GM12878 (cell line): ENCODE results near the gene SGMS1. TPM values are rescaled to one million over a fixed set of nuclear protein-coding genes. Genes with fewer than 3 reads are reported as not detected.
A peak's percentile ranks its signal among the peaks of the same experiment; 100 is the strongest.

Source experiments
- BACH1 ChIP-seq: fragments of 450-650 bp; IDR thresholded peaks from 2 replicates; pipeline ENCODE4 v1.6.1; 2017; ENCODE audit warnings: mild to moderate bottlenecking, borderline replicate concordance
- BHLHE40 ChIP-seq, 2 experiments: fragments of 450-650 bp in 1 of 2; IDR thresholded peaks; 2 replicates each; pipeline ENCODE4 v1.6.1; 2011 to 2017; ENCODE audit warnings: low read depth in 2 of 2, borderline replicate concordance in 1 of 2, improper control_type of control experiment in 1 of 2, low read length in 1 of 2, mild to moderate bottlenecking in 1 of 2
- BMI1 ChIP-seq: fragments of 450-650 bp; IDR thresholded peaks from 2 replicates; pipeline ENCODE4 v1.6.1; 2016; ENCODE audit warnings: mild to moderate bottlenecking, moderate library complexity, borderline replicate concordance
- CEBPB ChIP-seq, 2 experiments: fragments of 150-350 bp in 1 of 2; IDR thresholded peaks; 2 replicates each; pipeline ENCODE4 v1.6.1; 2012 to 2014; ENCODE audit warnings: low read depth in 2 of 2, low read length in 2 of 2, borderline replicate concordance in 1 of 2, inconsistent platforms in 1 of 2
- CHD2 ChIP-seq: IDR thresholded peaks from 2 replicates; pipeline ENCODE4 v1.6.1; 2011; ENCODE audit warnings: low read depth, low read length, improper control_type of control experiment, borderline replicate concordance
- DPF2 ChIP-seq: fragments of 450-650 bp; IDR thresholded peaks from 2 replicates; pipeline ENCODE4 v1.6.1; 2017; ENCODE audit warnings: mild to moderate bottlenecking
- FOS ChIP-seq: IDR thresholded peaks from 3 replicates; pipeline ENCODE4 v1.6.1; 2011; ENCODE audit warnings: borderline replicate concordance; ENCODE audit not compliant: insufficient read length; ENCODE audit errors: extremely low read depth
- IKZF1 ChIP-seq: fragments of 450-650 bp; conservative IDR thresholded peaks from 2 replicates; pipeline ENCODE4 v1.6.1; 2017; ENCODE audit warnings: antibody characterized with exemption, mild to moderate bottlenecking
- KAT2A ChIP-seq: conservative IDR thresholded peaks from 2 replicates; pipeline ENCODE4 v1.6.1; 2011; ENCODE audit warnings: low read depth, low read length; ENCODE audit not compliant: control insufficient read depth
- MEF2B ChIP-seq: fragments of 450-650 bp; IDR thresholded peaks from 2 replicates; pipeline ENCODE4 v1.6.1; 2018; ENCODE audit warnings: mild to moderate bottlenecking, moderate library complexity; ENCODE audit not compliant: partially characterized antibody, poor library complexity, severe bottlenecking
- MTA2 ChIP-seq: fragments of 450-650 bp; IDR thresholded peaks from 2 replicates; pipeline ENCODE4 v1.6.1; 2016; ENCODE audit warnings: low read depth, mild to moderate bottlenecking, moderate library complexity
- POLR2A ChIP-seq: IDR thresholded peaks from 2 replicates; pipeline ENCODE4 v1.6.1; 2011; ENCODE audit warnings: low read depth, mild to moderate bottlenecking, low read length
- SP1 ChIP-seq: IDR thresholded peaks from one replicate; pipeline ENCODE4 v1.6.1; 2011; ENCODE audit warnings: low read depth, low read length
- TARDBP ChIP-seq: IDR thresholded peaks from 2 replicates; pipeline ENCODE4 v1.6.1; 2016; ENCODE audit warnings: borderline replicate concordance
- polyA plus RNA-seq, 11 experiments: library from polyadenylated mRNA; depleted of rRNA in 4 of 11; unstranded in 6 of 11; stranded (reverse) in 5 of 11; fragments of >200 nt; fragmentation: Nextera tagmentation in 4 of 11; fragmentation: Illumina TruSeq in 1 of 11; extraction: Ambion mirVana in 4 of 11; extraction: Trizol in 1 of 11; gene quantifications; 1 replicate in 1 of 11; 2 replicates in 10 of 11; pipeline versions ENCODE4 v1.2.1 to v1.2.3, GENCODE V29; 2011 to 2016; ENCODE audit warnings: inconsistent platforms in 2 of 11, missing spikeins in 2 of 11, low read depth in 1 of 11
- total RNA-seq, 4 experiments: library from RNA; depleted of rRNA in 3 of 4; stranded (reverse); fragments of >200 nt in 3 of 4; fragmentation: Illumina TruSeq in 1 of 4; extraction: Trizol in 1 of 4; gene quantifications; 2 replicates each; pipeline versions ENCODE4 v1.2.1 to v1.2.3, GENCODE V29; 2013 to 2021
- TF ChIP-seq, protein P1 (sequence below): IDR thresholded peaks from 2 replicates; pipeline ENCODE4 v1.6.1; 2012; ENCODE audit warnings: low read depth, low read length, improper control_type of control experiment
- TF ChIP-seq, protein P2 (sequence below): IDR thresholded peaks from 2 replicates; pipeline ENCODE4 v1.6.1; 2012; ENCODE audit warnings: improper control_type of control experiment, low read depth, low read length; ENCODE audit not compliant: insufficient replicate concordance
- TF ChIP-seq, protein P3 (sequence below): fragments of 450-650 bp; IDR thresholded peaks from 2 replicates; pipeline ENCODE4 v1.6.1; 2017; ENCODE audit warnings: mild to moderate bottlenecking, low read depth, inconsistent platforms; ENCODE audit not compliant: poor library complexity, severe bottlenecking
- TF ChIP-seq, protein P4 (sequence below): fragments of 450-650 bp; IDR thresholded peaks from 2 replicates; pipeline ENCODE4 v1.6.1; 2018; ENCODE audit warnings: borderline replicate concordance, mild to moderate bottlenecking; ENCODE audit not compliant: partially characterized antibody

Gene SGMS1
- total and polyA plus RNA-seq, 10 of the 15 experiments (the other 5 are each of a cell fraction or from before 2014, with no cell fraction given) = 1.4 to 14.5 (median 4.9) TPM

DNA sequence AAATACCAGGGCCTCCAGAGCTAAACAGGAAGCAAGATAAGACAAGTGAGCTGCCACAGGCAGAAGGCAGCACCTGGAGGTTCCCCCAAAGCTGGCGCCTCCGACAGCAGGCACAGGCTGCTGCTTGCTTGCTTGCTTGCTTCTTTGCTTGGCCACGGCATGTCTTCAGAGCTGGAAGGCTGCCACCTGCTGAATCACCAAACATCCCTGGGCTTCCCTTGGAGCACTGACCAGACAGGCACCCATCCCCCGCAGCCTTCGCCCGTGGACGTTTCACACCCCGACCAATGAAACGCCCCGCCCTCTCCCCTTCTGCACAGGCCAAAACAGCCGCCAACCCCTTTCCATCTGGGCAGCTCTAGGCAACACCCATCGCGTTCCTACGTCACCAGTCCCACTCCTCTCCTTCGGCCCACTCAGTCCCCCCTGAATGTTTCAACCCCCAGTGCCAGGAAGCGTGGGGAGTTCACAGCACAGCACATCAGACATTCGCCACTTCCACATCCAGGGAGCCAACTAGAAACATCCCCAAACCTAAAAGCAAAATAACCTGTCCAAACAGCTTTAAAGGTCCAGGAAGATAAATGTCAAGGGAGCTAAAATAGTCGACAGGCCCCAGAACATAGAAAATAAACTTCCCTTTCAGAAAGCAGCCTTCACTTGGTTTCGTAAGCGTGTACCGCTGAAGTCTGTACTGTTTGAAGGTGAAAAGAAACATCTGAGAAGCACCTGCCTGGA, 1.6 kb downstream of the SGMS1 start (continued):
- TF ChIP-seq KAT2A = no peak
- TF ChIP-seq DPF2 = peak; percentile 57
- peak; percentile 64; the same call in 1 of the 2 replicates for TF ChIP-seq CHD2
- TF ChIP-seq MTA2 = peak; percentile 57; the same call in 1 of the 2 replicates
- no peak for TF ChIP-seq MEF2B
- TF ChIP-seq, protein P1, sequence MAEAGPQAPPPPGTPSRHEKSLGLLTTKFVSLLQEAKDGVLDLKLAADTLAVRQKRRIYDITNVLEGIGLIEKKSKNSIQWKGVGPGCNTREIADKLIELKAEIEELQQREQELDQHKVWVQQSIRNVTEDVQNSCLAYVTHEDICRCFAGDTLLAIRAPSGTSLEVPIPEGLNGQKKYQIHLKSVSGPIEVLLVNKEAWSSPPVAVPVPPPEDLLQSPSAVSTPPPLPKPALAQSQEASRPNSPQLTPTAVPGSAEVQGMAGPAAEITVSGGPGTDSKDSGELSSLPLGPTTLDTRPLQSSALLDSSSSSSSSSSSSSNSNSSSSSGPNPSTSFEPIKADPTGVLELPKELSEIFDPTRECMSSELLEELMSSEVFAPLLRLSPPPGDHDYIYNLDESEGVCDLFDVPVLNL = no peak
- TF ChIP-seq SP1 = no peak
- TF ChIP-seq TARDBP = no peak
- TF ChIP-seq IKZF1 = peak; percentile 82
- TF ChIP-seq FOS = no peak
- TF ChIP-seq, protein P2, sequence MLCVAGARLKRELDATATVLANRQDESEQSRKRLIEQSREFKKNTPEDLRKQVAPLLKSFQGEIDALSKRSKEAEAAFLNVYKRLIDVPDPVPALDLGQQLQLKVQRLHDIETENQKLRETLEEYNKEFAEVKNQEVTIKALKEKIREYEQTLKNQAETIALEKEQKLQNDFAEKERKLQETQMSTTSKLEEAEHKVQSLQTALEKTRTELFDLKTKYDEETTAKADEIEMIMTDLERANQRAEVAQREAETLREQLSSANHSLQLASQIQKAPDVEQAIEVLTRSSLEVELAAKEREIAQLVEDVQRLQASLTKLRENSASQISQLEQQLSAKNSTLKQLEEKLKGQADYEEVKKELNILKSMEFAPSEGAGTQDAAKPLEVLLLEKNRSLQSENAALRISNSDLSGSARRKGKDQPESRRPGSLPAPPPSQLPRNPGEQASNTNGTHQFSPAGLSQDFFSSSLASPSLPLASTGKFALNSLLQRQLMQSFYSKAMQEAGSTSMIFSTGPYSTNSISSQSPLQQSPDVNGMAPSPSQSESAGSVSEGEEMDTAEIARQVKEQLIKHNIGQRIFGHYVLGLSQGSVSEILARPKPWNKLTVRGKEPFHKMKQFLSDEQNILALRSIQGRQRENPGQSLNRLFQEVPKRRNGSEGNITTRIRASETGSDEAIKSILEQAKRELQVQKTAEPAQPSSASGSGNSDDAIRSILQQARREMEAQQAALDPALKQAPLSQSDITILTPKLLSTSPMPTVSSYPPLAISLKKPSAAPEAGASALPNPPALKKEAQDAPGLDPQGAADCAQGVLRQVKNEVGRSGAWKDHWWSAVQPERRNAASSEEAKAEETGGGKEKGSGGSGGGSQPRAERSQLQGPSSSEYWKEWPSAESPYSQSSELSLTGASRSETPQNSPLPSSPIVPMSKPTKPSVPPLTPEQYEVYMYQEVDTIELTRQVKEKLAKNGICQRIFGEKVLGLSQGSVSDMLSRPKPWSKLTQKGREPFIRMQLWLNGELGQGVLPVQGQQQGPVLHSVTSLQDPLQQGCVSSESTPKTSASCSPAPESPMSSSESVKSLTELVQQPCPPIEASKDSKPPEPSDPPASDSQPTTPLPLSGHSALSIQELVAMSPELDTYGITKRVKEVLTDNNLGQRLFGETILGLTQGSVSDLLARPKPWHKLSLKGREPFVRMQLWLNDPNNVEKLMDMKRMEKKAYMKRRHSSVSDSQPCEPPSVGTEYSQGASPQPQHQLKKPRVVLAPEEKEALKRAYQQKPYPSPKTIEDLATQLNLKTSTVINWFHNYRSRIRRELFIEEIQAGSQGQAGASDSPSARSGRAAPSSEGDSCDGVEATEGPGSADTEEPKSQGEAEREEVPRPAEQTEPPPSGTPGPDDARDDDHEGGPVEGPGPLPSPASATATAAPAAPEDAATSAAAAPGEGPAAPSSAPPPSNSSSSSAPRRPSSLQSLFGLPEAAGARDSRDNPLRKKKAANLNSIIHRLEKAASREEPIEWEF = no peak
- peak; percentile 55; the same call in 1 of the 2 replicates for TF ChIP-seq BACH1
- peak in 1 of 2 experiments; percentile 57; a peak in 1 of 4 replicates for TF ChIP-seq BHLHE40 (IDR thresholded peaks at IDR 0.05; ENCODE audit: borderline replicate concordance in 1 of 2, low read depth in 2 of 2, low read length in 1 of 2)
- no peak for TF ChIP-seq CEBPB (IDR thresholded peaks at IDR 0.05; ENCODE audit: borderline replicate concordance in 1 of 2, low read depth in 2 of 2, low read length in 2 of 2)
- TF ChIP-seq POLR2A = peak; percentile 31
- TF ChIP-seq, protein P3, sequence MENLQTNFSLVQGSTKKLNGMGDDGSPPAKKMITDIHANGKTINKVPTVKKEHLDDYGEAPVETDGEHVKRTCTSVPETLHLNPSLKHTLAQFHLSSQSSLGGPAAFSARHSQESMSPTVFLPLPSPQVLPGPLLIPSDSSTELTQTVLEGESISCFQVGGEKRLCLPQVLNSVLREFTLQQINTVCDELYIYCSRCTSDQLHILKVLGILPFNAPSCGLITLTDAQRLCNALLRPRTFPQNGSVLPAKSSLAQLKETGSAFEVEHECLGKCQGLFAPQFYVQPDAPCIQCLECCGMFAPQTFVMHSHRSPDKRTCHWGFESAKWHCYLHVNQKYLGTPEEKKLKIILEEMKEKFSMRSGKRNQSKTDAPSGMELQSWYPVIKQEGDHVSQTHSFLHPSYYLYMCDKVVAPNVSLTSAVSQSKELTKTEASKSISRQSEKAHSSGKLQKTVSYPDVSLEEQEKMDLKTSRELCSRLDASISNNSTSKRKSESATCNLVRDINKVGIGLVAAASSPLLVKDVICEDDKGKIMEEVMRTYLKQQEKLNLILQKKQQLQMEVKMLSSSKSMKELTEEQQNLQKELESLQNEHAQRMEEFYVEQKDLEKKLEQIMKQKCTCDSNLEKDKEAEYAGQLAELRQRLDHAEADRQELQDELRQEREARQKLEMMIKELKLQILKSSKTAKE = peak; percentile 47
- TF ChIP-seq BMI1 = no peak
- TF ChIP-seq, protein P4, sequence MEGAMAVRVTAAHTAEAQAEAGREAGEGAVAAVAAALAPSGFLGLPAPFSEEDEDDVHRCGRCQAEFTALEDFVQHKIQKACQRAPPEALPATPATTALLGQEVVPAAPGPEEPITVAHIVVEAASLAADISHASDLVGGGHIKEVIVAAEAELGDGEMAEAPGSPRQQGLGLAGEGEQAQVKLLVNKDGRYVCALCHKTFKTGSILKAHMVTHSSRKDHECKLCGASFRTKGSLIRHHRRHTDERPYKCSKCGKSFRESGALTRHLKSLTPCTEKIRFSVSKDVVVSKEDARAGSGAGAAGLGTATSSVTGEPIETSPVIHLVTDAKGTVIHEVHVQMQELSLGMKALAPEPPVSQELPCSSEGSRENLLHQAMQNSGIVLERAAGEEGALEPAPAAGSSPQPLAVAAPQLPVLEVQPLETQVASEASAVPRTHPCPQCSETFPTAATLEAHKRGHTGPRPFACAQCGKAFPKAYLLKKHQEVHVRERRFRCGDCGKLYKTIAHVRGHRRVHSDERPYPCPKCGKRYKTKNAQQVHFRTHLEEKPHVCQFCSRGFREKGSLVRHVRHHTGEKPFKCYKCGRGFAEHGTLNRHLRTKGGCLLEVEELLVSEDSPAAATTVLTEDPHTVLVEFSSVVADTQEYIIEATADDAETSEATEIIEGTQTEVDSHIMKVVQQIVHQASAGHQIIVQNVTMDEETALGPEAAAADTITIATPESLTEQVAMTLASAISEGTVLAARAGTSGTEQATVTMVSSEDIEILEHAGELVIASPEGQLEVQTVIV = no peak
